ENCODE results near the gene RFX6. TPM values are rescaled to one million over a fixed set of nuclear protein-coding genes. Genes with fewer than 3 reads are reported as not detected.

The RFX6 gene
- total RNA-seq, 2 experiments from 2014 or later = not detected

- H3K36me3 ChIP-seq (ENCODE audit: insufficient read depth, low read length) = no peaks in the 10 kb centered on the region
- Mint-ChIP-seq H3K4me3 (no peak overlapping the region), H3K27ac (no peak overlapping the region), H3K27me3 (no peaks in the 10 kb centered on the region), H3K36me3 (ENCODE audit: low read depth) (no peaks in the 10 kb centered on the region), H3K9me3 (peaks cover 26% of the 10 kb centered on the region), H3K4me1 (ENCODE audit: low read depth) (no peaks in the 10 kb centered on the region)
- no peak for TF ChIP-seq CTCF (IDR thresholded peaks at IDR 0.05)
- no peaks in the 10 kb centered on the region for H3K4me1 ChIP-seq (ENCODE audit: insufficient read depth, low read length)
- H3K4me3 ChIP-seq (ENCODE audit: low read length) = no peak overlapping the region
- no peak overlapping the region for H3K27ac ChIP-seq (ENCODE audit: low read depth in 1 of 2, low read length in 2 of 2)
- ChIA-PET POLR2A (no interaction called here), CTCF (no interaction called here)
- no peak for ATAC-seq (ENCODE audit: poor library complexity)
- H3K27me3 ChIP-seq (ENCODE audit: control insufficient read depth in 1 of 2, insufficient read depth in 2 of 2, low read length in 2 of 2) = no peaks in the 10 kb centered on the region
- no peak for DNase-seq
- intact Hi-C loops (cut with DNase I, micrococcal nuclease) = no loop called here
- H3K9me3 ChIP-seq (ENCODE audit: control insufficient read depth in 1 of 2, insufficient read depth in 1 of 2, low read length in 2 of 2) = peaks cover 0 to 14% of the 10 kb centered on the region in 2 experiments
Observed at GRCh38 chr6:116859264-116859663, 17.8 kb upstream of the RFX6 start.

- no peaks in the 10 kb centered on the region for H3K4me1 Mint-ChIP-seq (ENCODE audit: low read depth)
- POLR2A ChIA-PET = no interaction called here
- H3K27me3 Mint-ChIP-seq = peaks cover 15% of the 10 kb centered on the region
Observed at GRCh38 chr6:116866281-116866871, 10.7 kb upstream of the RFX6 start.

GRCh38 chr6:116872771-116873170, 4.3 kb upstream of the RFX6 start:
- POLR2A ChIA-PET = no interaction called here

More at GRCh38 chr6:116866281-116866871, 10.7 kb upstream of the RFX6 start:
- no peaks in the 10 kb centered on the region for H3K36me3 ChIP-seq (ENCODE audit: insufficient read depth, low read length)
- H3K4me3 ChIP-seq (ENCODE audit: low read length) = no peak overlapping the region
- H3K27ac ChIP-seq (ENCODE audit: low read depth in 1 of 2, low read length in 2 of 2) = no peak overlapping the region
- no peaks in the 10 kb centered on the region for H3K4me1 ChIP-seq (ENCODE audit: insufficient read depth, low read length)
- CTCF ChIA-PET = no interaction called here
- Mint-ChIP-seq H3K9me3 (peaks cover 10% of the 10 kb centered on the region), H3K27ac (no peak overlapping the region), H3K4me3 (no peak overlapping the region), H3K36me3 (ENCODE audit: low read depth) (no peaks in the 10 kb centered on the region)
- no peak for DNase-seq
- intact Hi-C loops (cut with DNase I, micrococcal nuclease) = no loop called here
- H3K9me3 ChIP-seq (ENCODE audit: control insufficient read depth in 1 of 2, insufficient read depth in 1 of 2, low read length in 2 of 2) = no peaks in the 10 kb centered on the region
- TF ChIP-seq CTCF (IDR thresholded peaks at IDR 0.05) = no peak
- H3K27me3 ChIP-seq (ENCODE audit: control insufficient read depth in 1 of 2, insufficient read depth in 2 of 2, low read length in 2 of 2) = no peaks in the 10 kb centered on the region
- ATAC-seq (ENCODE audit: poor library complexity) = no peak

More at GRCh38 chr6:116872771-116873170, 4.3 kb upstream of the RFX6 start:
- Mint-ChIP-seq H3K4me1 (ENCODE audit: low read depth) (peaks cover 8% of the 10 kb centered on the region), H3K27me3 (peaks cover 60% of the 10 kb centered on the region), H3K9me3 (peaks cover 9% of the 10 kb centered on the region), H3K4me3 (no peak overlapping the region), H3K27ac (no peak overlapping the region), H3K36me3 (ENCODE audit: low read depth) (no peaks in the 10 kb centered on the region)
- DNase-seq (no peak), ATAC-seq (ENCODE audit: poor library complexity) (no peak)
- Histone ChIP-seq H3K4me1 (ENCODE audit: insufficient read depth, low read length) (peaks cover 8% of the 10 kb centered on the region), H3K9me3 (ENCODE audit: control insufficient read depth in 1 of 2, insufficient read depth in 1 of 2, low read length in 2 of 2) (peaks cover 0 to 13% of the 10 kb centered on the region in 2 experiments), H3K4me3 (ENCODE audit: low read length) (no peak overlapping the region), H3K36me3 (ENCODE audit: insufficient read depth, low read length) (no peaks in the 10 kb centered on the region), H3K27ac (ENCODE audit: low read depth in 1 of 2, low read length in 2 of 2) (no peak overlapping the region), H3K27me3 (ENCODE audit: control insufficient read depth in 1 of 2, insufficient read depth in 2 of 2, low read length in 2 of 2) (peaks cover 25 to 31% of the 10 kb centered on the region in 2 experiments)
- CTCF ChIA-PET = no interaction called here
- intact Hi-C loops (cut with DNase I, micrococcal nuclease) = no loop called here
- TF ChIP-seq CTCF (IDR thresholded peaks at IDR 0.05) = no peak
